Activated CD4-positive, alpha-beta T cell treated with anti-CD3 and anti-CD28 coated beads for 48 hours (primary cell): ENCODE data around the gene SEMA3B.
"Not testable (repeated sequence)": the region's sequence is repeated elsewhere in the genome, so short reads cannot be mapped to it uniquely, and the experiment has no call there.

Experiments used
- DNase-seq: peaks from one replicate; pipeline ENCODE4 v3.0.0-alpha.2; 2020

The SEMA3B gene

GRCh38 chr3:50274371-50275104, 5.6 kb downstream of the SEMA3B start:
- DNase-seq = peak; percentile 87

- no peak for DNase-seq
Measured at GRCh38 chr3:50275141-50275995, 6.4 kb downstream of the SEMA3B start.

DNA sequence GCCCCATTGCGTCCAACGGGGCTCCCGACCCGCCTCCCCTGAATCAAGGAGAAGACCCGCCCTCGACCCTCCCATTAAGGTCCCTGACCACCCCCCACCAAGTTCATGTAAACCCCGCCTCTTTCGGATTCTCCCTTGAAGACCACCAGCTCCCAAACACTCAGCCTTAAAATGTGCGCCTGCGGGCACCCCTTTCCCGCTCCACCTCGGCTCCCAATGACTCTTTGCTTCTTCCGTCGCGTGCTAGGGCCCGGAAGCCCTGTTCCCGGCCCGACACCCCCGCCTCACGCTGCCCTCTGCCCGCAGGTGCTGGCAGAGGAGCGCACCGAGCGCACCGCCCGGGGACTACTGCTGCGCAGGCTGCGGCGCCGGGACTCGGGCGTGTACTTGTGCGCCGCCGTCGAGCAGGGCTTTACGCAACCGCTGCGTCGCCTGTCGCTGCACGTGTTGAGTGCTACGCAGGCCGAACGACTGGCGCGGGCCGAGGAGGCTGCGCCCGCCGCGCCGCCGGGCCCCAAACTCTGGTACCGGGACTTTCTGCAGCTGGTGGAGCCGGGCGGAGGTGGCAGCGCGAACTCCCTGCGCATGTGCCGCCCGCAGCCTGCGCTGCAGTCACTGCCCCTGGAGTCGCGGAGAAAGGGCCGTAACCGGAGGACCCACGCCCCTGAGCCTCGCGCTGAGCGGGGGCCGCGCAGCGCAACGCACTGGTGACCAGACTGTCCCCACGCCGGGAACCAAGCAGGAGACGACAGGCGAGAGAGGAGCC, 7.2 kb downstream of the SEMA3B start:
- DNase-seq = peak; percentile 68

- DNase-seq = no peak
Measured at GRCh38 chr3:50276762-50277101, 7.8 kb downstream of the SEMA3B start.

DNA sequence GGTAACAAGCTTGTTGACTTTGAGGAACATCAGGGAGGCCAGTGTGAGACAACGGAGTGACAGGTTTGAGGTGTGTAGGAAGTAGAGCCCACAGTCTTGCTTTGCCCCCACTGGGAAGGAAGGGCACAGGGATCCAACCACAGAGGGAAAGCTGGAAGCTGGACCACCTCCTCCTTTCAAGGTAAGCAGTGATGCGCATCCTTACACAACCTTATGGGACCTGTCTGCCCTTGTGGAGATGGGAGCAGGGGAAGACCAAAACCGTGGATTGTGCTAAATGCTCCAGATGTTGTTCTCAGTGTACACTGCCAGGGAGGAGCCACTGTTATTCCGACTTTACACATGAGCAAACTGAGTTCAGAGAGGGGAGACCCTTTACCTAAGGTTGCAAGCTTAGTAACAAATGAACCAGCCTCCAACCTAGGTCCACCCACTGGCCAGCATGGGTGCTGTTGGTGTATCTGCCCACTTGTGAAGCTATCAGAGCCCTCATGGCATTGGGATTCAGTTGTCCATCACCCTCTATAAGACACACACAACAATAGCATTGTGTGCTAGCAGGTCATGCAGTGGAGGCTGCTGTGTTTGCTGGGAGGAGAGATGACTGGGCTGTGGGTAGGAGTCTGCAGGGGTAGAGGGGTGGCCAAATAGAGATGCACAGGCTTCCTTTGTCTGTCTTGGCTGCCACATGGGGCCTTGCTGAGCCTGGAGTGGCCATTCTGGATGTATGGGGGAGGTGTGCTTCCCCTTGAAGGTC, 9.4 kb downstream of the SEMA3B start:
- DNase-seq = no peak

GRCh38 chr3:50278880-50279224, 9.9 kb downstream of the SEMA3B start, which contains the start of gene LSMEM2:
LSMEM2 (plus strand) TSS chr3:50279087; CDS start chr3:50279114, 27 bp downstream.
- DNase-seq = no peak

DNA sequence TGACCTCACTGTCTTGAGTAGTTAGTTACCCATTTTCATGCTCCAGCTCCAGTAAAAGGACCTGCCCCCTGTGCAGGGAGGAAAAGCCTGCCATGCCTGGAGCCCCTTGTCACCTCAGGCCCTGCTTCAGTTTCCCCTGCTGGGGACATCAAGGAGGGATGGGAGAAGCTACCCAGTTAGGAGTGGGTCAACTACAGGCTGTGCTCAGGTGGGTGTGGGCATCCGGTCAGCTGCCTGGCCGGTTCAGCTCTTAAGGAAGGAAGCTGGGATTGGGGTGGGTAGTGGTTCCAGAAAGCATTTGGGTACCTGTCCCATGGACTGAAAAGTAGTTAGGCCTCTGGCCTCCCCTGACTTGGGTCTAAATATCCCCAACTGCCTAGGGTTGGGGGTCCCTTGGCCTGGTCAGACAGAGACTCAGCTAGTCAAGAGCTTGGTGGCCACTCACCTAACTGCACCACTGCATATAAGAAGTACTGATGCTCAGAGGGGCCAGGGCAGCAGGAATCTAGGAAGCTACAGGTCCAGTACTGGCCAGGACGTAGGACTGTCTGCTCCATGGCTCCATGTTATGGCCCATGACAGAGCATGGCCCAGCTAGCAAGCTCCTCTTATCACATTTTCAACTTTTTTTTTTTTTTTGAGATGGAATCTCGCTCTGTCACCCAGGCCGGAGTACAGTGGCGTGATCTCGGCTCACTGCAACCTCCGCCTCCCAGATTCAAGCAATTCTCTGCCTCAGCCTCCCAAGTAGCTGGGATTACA, 10.5 kb downstream of the SEMA3B start:
- DNase-seq = no peak

DNA sequence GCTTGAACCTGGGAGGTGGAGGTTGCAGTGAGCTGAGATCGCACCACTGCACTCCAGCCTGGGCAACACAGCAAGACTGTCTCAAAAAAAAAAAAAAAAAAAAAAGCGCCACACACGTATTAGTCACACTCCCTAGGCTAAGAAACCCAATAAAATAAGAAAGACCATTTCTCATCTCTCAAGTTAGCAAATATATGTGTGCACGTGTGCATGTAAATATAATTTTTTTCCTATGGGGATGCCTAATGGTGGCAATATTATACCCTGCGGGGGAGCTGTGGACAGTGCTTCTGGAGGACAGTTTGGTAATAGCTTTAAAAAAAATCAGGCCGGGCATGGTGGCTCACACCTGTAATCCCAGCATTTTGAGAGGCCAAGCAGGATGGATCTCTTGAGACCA, 15.2 kb downstream of the SEMA3B start:
- not testable (repeated sequence) for DNase-seq

DNA sequence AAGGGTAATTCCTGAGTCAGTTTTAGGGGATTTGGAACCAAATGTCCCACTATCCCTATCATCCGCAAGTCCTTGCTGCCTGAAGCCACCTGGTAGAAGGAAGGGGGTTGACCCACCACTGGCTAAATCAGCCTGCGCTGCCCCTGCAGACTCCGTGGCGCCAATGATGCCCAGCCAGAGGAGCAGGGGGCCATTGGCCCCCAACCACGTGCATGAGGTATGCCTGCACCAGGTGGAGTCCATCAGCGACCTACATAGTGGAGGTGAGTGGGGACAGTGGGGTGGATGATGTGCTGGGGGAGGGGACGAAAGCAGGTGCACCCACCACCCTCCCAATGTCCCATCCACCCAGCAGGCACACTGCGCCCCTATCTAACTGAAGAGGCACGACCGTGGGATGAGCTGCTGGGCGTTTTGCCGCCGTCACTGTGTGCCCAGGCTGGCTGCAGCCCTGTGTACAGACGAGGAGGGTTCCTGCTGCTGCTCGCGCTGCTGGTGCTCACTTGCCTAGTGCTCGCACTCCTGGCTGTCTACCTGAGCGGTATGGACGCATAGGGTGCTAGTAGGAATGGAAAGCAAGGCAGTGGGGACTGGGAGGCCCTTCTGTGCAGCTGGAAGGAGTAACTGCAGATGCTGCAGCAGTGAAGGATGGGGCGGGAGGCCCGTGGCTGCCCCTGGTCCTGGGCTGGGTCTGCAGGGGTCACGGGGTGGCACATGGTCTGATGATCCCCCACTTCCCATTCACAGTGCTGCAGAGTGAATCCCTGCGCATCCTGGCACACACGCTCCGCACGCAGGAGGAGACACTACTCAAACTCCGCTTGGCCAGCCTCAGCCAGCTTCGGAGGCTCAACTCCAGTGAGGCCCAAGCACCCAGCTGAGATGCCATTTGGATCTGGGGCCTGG, 17.6 kb downstream of the SEMA3B start:
- no peak for DNase-seq

- DNase-seq = no peak
Measured at GRCh38 chr3:50287262-50287661, 18.3 kb downstream of the SEMA3B start.

- DNase-seq = no peak
Measured at GRCh38 chr3:50288387-50289007, 19.6 kb downstream of the SEMA3B start.

DNA sequence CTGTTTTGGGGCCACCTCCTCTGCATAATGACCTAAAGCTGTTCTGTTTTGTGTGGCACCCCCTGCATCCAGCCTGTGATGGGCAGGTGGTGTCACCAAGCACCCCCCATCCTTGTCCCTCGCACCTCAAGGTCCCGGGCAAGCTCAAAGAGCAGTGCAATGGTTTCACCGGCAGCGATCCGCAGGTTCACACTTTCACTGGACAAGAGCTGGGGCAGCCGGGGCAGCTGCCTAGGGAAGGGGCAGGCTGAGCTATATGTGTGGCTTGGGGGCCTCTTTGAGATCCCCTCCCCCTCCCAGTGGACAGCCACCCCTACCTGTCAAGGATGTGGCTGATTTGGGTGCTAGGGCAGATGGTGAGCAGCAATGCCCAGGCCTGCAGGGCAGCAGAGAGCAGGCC, 20.2 kb downstream of the SEMA3B start:
- no peak for DNase-seq

DNA sequence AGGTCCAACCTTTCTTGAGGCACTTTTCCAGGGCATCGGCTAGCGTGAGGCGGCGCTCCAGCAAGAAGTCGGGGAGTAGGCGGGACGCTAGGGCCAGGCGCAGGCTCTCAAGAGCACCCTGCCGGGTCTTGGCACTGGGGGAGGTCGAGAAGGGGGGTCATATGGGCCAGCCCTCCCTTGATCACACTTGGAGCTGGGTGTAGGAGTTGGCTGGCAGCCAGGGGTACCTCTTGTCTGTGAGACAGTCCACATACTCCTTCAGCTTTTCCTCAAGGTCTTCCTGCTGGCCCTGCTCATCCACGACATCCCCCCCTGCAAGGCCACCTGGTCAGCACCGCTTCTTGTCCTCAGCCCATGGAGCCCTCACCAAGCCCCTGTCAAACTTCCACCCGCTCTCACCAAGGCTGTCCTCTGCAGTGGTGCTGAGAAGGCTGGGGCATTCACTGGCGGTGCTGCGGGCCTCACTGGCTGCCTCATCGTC, 21.3 kb downstream of the SEMA3B start:
- DNase-seq = no peak

GRCh38 chr3:50292159-50293078, 23.5 kb downstream of the SEMA3B start, which contains the start of gene IFRD2:
IFRD2 (minus strand) TSS chr3:50292429; CDS start chr3:50292274, 155 bp downstream.
- DNase-seq = peak; percentile 97

DNA sequence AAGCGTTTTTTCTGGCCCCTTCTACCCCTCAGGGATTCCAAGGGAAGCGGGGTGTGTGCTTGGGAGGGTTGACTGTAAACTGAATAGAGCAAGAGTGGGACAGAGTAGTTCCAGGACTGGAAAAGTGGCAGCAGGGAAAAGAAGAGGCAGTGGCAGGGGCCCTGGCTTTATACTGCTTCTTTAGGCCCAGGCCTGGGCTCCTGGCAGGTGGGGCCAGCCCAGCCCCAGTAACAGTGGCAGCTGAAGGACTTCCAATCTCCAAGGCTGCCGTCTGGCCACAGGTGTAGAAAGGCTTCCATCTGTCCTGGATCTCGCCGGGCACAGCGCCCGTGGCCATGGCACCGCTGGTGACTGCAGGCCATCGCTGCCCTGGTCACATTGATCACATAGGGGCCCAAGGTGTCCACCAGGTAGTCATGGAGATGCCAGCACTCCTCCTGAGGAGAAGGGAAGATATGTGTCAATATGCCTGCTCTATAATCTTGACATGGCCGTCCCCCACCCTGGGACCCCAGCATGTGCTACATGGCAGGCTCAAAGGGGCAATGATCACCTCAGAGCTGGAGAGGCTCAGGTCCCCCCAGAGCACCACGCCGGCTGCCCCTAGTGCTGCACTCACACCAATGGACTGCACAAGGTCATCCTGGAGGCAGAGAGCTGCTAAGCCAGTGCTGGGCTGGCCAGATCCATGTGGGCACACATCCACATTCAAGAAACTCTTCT, 24.3 kb downstream of the SEMA3B start:
- DNase-seq = no peak

- DNase-seq = no peak
Measured at GRCh38 chr3:50294089-50294488, 25.1 kb downstream of the SEMA3B start.

DNA sequence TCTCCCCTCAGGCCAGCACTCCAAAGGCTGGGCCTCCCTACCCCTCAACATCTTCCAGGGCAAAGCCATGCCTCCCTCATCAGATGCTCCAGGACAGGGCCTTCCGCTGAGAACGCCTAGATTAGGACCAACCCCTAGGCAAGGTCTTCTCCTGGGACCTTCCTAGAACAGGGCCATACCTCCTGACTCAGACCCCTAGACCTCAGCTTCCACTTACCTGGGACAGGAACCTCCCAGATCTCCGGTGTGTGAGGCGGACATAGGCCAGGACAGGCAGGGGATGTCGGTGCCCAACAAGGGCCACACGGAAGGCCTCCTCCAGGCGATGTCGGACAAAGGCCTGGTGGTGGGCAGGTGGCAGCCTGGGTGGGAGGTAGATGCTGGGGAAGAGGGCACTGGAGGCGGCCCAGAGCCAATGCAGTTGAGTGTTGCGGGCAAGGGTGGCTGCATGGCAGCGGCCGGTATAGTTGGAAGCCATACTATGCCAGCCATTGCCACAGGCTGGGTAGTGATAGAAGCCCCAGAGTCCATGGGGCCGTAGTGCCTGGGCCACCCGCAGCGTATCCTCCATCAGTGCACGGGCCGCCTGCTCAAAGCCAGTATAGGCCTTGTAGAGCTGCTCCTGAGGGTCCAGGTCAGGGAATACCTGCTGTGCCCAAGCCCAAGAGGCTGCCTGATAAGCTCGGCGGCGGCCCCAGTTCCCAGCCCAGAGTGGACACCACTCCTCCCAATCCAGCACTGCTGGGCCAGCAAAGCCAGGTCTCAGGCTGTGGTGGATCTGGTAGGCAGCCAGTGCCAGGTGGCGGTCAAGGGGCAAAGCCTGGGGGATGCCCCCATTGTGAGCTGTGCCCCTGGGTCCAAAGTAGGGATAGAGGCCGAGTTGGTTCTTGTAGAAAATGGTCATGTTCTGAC, 25.8 kb downstream of the SEMA3B start:
- DNase-seq = no peak
